Left ventricle myocardium superior (tissue), 1 donor: ENCODE data around the gene SRGAP3. TPM values are rescaled to one million over a fixed set of nuclear protein-coding genes. Genes with fewer than 3 reads are reported as not detected.

Experiments
- ATAC-seq: fragments of 200-7000 bp; cut with Tn5 transposase; one replicate; pipeline ENCODE4 v1.9.1; 2020; ENCODE audit warnings: mild to moderate bottlenecking, moderate library complexity
- DNase-seq: peaks from one replicate; pipeline ENCODE4 v3.0.0-alpha.2; 2020
- intact Hi-C: fragments of 100-400 bp; cut with micrococcal nuclease; formaldehyde crosslinking; loops from one replicate; pipeline ENCODE4 v1.11.0; 2022
- total RNA-seq: library from RNA; stranded (reverse); fragmentation: NEBNext Ultra II Directional; extraction: Animal tissue kit (Norgen Biotek cat#: 25700); gene quantifications from one replicate; pipeline ENCODE4 v1.2.1, GENCODE V29; 2021
- donor health status: DM: no; HTN: yes; CAD: no; lungs with severe emphysema.

Gene SRGAP3
- total RNA-seq, 1 donor from 2014 or later, result 6.4 TPM

DNA sequence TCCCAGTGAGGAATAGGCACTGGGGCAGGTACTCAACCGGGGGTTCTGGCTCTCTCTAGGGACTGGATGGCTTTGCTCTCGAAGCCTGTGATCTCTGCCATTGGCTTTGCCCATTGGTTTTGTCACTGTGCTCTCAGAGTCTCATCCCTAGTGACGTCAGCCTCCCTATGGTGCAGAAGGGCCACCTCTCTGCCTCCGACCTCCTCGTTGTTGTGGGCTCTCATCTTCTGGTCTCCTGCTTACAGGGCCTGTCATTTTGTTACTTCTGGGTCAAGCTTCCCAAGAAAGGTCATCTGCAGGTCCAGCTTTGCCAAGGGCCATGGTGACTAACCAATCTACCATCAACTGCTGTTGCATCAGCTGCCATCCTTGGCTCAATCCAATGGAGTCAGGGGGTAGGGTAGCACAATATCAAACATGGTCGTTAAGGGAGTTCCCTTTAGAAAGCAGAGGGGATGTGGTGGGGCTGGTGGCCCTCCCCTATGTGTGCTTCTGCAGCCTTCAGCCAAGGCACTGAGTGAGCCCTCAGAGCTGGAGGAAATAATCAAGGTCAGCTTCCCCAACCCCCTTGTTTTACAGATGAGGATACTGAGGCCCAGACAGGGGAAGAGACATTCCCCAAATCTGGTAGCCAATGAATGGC is 272.8 kb downstream of the SRGAP3 start:
- DNase-seq (no peak), ATAC-seq (no peak)
- intact Hi-C loops, result no loop called here

DNA sequence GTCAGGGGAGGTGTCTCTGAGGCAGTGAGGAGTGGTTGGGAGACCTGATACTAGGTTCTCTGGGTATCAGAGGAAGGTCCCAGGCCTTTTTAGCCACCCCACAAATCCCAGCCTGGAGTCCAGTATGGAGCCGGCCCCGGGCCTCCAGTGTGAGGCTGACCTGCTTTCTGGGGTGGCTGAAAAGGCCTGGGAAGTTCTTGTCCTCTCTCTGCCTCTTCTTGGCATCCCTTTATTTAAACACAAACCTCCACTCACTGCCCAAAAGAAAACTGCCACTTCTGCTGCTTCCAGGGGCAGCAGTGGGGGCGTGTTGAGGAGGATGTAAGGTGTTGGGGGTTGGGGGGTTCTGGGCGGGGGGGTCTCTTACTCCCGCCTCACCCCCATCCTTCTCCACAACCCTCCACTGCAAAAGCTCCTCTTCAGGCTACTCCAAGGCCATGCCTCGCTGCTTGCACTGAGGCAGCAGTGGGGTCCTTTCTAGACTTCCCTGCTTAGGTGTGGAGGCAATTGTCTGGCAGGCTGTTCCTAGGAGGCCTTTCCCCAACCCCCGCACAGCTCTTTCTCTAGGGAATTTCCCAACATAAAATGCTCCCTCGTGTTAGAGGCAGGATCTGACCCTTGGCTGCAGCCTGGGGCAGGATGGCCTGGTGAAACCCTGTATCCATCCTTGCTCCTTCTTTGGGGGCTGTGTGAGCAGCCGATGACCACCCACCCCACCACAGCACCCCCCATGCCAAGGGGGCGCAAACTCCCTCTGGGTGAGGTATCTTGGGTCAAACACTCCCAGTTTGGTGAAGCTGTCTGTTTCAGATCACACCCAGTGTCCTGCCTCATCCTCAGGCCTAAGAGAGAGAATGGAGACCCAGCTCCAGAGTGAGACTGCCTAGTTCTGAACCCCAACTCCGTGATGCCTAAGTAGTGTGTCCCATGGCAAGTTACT is 274.1 kb downstream of the SRGAP3 start:
- intact Hi-C loops, result no loop called here
- ATAC-seq (no peak), DNase-seq (no peak)

DNA sequence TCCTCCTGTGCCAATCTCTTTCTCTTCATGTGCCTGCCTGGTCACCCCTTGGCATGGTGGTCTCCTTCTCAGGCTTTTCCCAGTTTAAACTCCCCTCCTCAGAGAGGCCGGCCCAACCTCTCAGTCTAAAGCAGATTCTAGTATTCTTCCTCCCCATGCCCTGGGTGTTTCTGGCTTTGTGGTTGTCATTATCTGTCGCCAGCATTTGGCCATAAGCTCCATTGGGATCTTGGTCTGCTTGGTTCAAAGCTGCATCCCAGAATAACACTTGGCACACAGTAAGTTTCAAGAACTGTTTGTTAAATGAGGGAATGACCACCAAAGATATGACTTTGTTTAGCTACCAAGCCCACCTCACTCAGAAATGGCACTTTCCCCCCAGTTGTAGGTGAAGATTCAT is 275.0 kb downstream of the SRGAP3 start:
- intact Hi-C loops, result no loop called here
- DNase-seq, result no peak
- ATAC-seq, result no peak

DNA sequence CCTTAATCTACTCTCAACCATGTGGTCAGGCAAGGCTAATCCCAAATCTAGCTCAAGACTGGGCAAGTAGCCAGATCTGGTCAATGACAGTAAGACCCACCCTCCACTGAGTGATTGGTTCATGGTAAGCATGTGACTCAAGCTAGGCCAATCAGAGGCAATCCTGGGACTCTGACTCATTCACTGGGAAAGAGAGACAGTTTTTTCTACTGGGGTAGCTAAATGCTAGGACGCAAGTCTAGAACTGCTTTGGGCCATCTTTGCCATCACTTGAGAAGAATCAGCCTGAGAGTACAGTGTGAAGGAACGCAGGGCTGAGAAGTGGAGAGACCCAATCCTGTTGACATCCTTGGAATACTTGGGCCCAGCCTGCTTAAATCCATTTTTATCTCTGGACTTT is 276.8 kb downstream of the SRGAP3 start:
- intact Hi-C loops, result no loop called here
- DNase-seq, result no peak
- peak; percentile 17 for ATAC-seq

DNA sequence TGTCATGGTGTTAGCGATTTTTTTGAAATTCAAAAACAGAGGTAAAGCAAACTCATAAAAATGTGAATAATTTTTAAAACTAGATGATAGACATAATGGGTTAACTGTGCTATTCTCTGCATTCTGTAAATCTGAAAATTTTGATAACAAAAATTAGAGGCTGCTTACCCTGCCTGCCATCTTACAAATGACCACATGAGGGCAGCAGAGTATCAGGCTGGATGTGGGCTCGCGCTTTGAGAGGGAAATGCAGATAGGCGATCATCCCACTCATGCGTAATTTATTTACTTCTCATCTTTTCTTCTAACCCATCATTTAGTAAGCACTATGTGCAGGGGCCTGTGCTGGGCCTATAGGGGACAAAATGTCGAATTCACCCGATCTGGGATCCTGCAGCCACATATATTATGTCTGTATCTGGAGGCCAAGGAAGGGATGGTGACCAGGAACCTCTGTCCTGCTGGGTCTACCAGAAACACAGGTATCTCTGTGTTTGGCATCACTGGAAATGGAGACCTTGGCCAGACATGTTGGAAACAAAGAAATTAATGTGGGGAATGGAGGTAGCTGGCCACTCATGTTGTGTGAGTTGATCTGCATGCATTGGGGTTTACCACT is 278.4 kb downstream of the SRGAP3 start:
- no peak for DNase-seq
- intact Hi-C loops, result loop anchor here (2.0 kb wide), 1 partner anchor 332 kb away; no protein-coding TSS in a partner anchor
- peak; percentile 69 for ATAC-seq

DNA sequence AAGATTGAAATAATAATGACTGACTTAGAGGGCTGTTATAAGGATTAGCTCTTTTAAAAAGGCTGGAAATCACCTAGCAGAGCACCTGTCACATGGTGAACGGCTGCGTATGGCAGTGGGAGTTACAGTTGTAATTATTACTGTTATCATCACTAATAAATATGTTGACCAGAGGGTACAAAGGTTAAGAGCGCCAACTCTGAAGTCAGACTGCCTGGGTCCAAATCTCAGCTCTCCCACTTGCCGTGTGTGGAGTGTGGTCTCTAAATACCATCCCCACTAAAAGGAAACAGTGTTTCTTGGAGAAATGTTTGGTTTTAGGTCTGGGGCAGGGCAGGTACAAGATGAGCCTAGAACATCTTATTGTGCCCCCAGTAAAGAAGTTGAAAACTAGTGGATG is 280.2 kb downstream of the SRGAP3 start:
- DNase-seq (no peak), ATAC-seq (no peak)
- intact Hi-C loops, result no loop called here

DNA sequence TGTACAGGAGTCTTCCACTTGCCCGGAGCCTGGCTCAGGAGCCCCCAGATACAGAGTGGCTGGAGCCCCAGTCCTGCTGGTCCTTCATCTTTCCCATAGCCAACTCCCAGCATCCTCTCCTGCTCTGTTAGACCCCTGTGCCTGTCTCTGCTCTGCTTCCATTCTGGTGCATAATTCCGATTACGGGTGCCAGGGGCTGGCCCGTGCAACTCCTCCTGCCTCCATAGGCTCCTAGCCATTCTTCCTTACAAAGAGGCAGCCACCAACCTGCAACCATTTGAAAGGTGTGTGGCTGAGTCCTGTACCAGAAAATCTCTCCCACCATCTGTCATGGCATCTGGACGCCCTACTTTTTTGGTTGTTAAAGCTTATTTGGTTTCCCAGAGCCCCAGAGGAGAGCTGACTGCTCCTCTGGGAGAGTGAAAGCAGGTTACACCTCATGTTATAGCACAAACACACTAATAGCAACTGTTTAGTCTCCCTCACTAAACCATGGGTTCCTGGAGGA is 281.0 kb downstream of the SRGAP3 start:
- intact Hi-C loops, result no loop called here
- no peak for DNase-seq
- no peak for ATAC-seq

DNA sequence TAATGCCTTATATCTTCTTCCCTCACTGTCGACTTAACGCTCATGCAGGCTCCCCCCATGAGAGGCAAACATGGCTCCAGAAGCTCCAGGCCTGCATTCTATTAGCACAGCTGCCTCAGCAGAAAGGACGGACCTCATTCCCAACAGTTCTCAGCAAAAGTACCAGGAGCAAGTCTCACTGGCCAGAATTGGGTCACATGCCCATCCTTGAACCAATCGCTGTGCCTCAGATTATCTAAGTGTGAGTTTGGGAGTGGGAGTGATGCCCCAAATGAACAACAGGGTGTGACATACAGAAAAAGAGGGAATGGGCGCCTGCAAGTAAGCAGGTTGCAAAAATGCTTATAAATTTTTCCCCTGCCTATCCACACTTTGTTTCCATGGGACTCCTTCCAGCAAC is 281.9 kb downstream of the SRGAP3 start:
- ATAC-seq (no peak), DNase-seq (no peak)
- intact Hi-C loops, result no loop called here

DNA sequence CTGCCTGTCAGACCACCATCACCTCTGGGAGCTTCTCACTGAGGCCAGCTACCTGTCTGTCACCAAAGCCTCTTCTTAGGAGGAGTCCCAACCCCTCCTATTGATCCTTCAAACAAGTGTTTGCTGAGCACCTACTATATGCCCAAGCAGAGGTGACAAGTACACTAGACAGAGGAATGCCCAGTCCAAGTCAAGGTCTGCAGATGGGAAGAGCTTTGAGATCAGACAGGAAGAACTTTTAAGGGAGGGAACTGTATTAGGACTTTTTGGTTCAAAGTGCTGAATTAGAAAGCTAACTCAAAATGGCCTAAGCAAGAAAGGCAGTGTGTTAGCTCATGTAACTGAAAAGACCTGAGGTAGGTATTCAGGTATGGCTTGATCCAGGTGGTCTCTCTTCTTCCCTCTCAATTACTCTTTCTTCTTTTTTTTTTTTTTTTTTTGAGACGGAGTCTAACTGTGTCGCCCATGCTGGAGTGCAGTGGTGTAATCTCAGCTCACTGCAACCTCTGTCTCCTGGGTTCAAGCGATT is 282.6 kb downstream of the SRGAP3 start:
- intact Hi-C loops, result no loop called here
- DNase-seq, result no peak
- no peak for ATAC-seq

DNA sequence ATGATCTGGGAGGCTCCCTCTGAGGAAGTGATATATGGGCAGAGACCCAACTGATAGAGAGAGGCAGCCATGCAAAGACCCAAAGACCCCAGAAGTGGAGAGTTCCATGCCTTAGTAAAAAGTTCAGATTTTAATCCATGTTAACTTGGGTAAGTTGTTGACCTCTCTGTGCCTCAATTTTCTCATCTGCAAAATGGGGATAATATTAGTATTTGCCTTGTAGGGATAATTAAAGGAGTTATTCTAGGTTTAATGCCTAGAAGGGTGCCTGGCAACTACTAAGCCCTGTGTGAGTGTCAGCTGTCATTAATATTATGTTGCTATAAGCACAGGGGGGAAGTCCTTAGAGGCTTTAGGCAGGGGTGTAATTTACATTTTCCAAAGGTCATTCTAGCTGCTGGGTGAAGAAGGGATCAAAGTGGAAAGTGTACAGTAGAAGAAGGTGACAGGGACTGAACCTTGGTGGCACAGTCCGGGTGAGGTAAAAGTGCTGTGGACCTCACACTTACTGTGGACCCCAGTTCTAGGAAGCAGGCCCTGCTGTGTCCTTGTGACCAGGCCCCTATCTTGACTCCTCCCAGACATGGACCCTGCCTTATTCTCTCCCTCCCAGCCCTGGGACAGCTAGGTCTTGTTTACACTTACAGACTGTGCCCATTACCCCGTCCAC is 283.2 kb downstream of the SRGAP3 start:
- intact Hi-C loops, result no loop called here
- no peak for ATAC-seq

DNA sequence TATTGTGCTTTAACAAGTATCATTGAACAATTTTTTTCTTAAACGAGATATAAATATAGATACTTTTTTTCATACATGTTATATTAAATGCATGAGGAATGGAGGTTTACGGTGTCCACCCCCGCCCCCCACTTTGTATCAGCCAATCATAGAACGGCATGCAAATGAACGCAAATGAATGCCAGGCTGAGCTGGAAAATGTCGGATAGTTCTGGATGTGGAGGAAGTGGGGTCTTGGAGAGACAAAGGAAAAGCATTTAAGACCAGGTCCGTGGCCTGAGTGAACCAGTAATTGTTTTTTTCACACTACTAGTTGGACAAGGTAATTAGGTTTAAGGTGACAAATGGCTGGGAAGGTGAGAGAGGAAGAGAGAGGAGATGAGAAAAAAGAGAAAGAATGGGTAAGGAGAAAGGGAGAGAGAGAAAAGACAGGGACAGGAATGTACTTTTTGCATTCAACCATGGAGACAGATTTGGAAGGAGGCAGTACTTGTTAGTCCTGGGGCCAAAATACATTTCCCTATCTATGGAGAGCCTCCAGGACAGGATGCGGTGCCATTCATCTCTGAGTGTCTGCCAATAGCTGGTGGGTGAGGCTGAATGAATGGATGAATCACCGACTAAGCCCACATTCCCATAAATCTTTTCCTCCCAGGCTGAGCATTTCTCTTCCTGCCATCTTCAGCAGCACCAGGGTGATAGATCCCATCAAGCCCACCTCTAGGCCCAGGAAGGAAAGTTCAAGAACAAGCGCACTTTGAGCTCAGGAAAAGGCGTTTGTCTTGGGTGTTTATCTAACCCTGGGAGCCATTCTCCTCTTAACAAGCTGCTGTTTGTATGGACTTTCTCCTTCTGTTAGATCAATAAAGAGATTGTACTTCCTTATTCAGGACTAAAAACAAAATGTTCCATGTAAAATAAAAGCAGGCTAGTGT is 284.7 kb downstream of the SRGAP3 start:
- intact Hi-C loops, result no loop called here
- DNase-seq, result no peak
- ATAC-seq, result no peak

More for the DNA sequence above, 283.2 kb downstream of the SRGAP3 start:
- DNase-seq, result no peak

DNA sequence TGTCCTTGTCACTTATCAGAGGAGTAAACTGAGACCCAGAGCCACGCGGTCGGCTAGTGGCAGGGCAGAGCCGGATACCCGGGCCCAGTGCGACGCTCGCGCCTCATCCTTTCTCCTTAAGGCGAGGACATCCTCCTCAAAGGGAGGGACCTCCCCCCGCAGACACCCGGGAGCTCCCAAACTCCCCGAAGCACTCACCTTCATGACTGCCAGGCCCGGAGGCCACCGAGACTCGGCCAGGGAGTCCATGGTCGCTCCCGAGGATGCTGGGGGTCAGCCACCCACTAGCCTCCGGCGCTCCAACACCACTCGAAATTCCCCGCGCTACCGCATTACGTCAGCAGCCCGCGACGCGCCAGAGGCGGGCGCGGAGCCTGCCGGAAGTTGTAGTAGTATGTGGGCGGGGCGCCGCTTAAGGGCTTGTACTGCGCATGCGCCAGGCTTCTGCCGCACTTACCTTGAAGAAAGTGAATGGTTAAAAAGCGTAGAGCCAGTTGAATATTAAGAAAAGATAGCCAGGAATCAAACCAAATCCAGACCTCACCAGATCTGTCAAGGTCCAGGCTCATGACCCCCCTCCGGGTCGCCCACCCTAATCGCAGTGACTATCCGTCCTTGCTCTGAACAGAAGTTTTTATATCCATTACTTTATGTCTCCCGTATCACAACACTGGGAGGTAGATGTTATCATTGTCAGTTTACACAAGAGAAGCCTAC is 286.2 kb downstream of the SRGAP3 start, which contains the start of gene RAD18:
Gene RAD18, minus strand, starts transcription at position 336 of the 717 bp plus-strand sequence. Its CDS starts 87 bp downstream, at position 249.
- ATAC-seq, result peak; percentile 96
- DNase-seq, result peak; percentile 95
- intact Hi-C loops, result no loop called here

DNA sequence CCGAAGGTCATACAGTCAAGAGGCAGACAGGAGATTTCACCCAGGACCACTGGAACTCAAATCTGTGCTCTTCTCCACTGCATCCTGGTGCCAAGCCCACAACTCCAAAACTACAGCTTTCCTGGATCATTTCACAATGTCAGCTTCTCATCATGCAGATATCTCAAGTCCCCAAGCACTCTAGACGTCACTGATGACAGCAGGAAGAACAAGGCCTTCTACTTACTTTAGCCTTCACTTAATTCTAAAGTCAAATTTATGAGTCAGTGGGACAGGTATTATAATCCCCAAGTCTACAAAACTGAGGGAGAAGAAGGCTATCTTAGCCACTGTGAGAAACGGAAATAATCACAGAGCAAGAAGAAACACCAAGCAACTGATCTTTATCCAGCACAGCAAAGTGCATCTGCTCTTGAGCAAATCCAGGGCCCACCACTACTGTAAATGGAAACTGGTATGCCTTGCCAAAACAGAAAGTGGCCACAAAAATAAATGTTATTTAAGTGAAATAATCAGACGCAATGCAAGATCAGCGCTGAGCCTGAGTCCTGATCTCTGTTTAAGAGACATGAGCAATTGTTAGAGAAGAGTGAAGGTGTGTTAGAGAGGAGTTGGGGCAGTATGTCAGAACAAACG is 287.1 kb downstream of the SRGAP3 start:
- intact Hi-C loops, result no loop called here
- ATAC-seq (no peak), DNase-seq (no peak)

DNA sequence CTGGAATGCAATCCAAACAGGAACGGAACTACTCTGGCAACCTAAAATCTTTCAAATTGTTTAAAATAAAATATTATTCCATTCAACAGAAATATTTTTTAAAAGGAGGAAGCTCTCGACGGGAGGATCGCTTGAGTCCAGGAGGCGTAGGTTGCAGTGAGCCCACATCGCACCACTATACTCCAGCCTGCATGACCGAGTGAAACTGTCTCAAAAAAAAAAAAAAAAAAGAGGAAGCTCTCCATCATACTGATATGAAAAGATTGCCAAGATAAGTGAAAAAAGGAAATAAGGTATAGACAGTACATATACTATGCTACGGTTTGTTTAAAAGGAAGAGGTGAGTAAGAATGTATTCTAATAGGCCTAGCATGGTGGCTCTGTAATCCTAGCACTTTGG is 289.8 kb downstream of the SRGAP3 start:
- intact Hi-C loops, result no loop called here
- ATAC-seq, result no peak
- no peak for DNase-seq

DNA sequence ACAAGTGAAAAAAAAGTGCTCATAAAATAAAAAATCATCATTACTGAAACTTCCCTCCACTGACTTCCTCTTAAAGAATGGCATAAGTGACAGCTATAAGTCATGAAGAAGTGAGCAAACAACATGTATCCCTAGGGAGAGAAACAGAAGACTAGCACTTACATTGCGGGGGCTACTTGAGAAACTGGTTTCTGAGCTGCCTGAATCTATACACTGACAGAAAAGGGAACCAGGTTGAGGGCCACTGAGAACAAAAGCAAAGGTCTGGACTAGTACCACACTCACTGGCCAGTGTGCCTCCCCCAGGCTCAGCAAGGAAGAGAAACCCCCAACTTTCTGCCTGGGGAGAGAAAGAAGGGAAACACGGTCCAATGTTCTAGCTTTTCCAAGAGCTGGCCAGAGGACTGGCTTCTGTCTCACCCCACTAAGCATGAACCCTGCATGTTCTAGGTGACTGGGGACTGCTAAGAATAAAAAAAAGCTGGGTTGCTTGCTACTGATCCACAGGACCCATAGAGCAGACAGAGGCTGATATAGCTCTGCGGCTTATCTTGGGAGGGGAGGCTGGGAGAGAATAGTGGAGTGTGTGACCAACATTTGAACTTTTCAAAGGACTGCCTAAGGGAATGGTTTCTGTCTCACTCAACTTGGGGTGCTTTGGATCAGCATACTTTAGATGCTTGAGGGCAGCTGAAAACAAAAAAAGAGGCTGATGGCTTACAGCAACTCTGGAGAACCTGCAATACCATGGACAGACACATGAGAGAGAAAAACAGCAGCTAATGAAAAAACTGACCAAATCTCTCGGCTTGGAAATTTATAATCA is 294.3 kb downstream of the SRGAP3 start:
- peak; percentile 79 for ATAC-seq
- intact Hi-C loops, result no loop called here
- DNase-seq, result no peak

DNA sequence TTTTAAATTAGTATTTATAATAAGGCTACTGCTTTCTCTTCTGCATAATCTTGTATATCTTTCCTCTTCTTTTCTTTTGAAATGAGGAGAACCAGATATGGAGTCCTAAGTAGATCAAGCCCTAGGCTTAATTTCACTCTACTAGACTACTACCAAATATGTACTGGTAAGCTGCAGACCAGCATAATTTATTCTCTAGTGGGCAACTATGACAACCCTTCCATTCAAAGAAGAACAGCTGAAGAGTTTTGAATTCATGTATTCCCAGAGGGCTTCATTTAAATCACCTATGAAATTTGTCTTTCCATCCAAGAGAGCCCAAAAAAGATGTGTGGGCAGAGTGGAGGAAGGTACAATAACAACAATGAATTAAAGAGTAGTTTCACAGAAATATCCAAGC is 296.1 kb downstream of the SRGAP3 start:
- ATAC-seq, result no peak
- intact Hi-C loops, result no loop called here
- no peak for DNase-seq
